ENCODE data around the gene ZNF165.
"Not testable (repeated sequence)": the region's sequence is repeated elsewhere in the genome, so short reads cannot be mapped to it uniquely, and the experiment has no call there.

ZNF165 gene

DNA sequence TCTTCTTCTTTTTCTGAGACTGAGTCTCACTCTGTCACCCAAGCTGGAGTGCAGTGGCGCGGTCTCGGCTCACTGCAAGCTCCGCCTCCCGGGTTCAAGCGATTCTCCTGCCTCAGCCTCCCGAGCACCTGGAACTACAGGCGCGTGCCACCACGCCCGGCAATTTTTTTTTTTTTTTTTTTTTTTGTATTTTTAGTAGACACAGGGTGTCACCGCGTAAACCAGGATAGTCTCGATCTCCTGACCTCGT, at the start of gene ZNF165:
TSS of gene ZNF165 (plus strand) at position 188 of the 250 bp plus-strand sequence. CDS start 4,913 bp downstream, outside the sequence.
- DNase-seq (ENCODE audit: low read depth in 2 of 2) = not testable (repeated sequence)

- DNase-seq (ENCODE audit: low read depth in 2 of 2) = no peak
Measured at GRCh38 chr6:28053584-28053983, 26.8 kb upstream of the ZNF165 start.

- no peak for DNase-seq (ENCODE audit: low read depth in 2 of 2)
Measured at GRCh38 chr6:28060405-28060804, 20.0 kb upstream of the ZNF165 start.

DNA sequence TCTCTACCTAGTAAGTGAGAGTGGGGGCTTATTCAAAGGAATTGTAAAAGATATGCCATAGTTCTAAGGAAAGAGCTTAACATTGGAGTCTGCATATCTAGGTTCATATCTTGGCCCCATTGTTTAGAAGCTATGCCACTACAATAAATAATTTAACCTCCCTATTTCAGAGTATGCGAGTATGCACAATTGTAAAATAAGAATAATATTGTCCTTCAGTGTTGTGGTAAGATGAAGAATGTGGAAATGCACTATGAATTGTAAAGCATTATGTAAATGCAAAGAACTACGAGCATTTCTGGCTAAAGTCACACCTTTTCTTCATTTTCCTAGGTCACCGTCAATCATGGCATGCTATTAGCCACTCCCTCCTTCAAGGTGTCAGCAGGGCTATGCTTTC, 16.1 kb upstream of the ZNF165 start:
- DNase-seq (ENCODE audit: low read depth in 2 of 2) = no peak

DNA sequence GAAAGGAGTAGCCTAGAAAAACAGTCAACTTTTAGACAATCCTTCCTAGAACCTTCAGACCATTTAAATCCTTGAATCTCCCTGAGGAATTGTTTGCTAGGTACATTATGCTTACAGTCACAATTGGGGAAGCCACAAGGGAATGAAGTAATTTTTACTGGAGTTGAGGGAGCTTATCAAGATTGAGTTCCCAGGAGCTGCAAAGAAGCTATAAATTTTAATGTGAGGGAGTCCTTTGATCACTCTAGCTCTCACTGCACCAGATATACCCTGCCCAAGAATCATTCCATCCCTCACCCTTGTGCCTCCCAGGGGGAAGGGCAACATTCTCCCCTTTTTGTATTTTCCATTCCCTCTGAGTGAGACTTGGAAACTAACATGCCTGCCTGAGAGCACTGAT, 12.3 kb upstream of the ZNF165 start:
- DNase-seq (ENCODE audit: low read depth in 2 of 2) = no peak

- DNase-seq (ENCODE audit: low read depth in 2 of 2) = not testable (repeated sequence)
Measured at GRCh38 chr6:28070968-28071367, 9.4 kb upstream of the ZNF165 start.

- DNase-seq (ENCODE audit: low read depth in 2 of 2) = no peak
Measured at GRCh38 chr6:28078050-28078449, 2.3 kb upstream of the ZNF165 start.

DNA sequence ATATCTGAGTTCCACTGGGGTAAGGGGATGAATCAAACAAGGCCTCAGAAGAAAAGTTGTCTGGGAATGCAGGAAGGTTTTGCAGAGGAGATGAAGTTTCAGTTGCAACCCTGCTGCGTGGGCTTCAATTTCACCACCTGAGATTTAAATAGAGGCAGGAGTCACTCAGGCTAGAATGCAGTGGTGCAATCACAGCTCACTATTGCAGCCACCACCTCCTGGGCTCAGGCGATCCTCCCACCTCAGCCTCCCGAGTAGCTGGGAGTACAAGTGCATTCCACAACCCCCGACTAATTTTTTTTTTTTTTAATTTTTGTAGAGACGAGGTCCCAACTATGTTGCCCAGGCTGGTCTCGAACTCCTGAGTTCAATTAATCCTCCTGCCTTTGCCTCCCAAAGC, 1.5 kb upstream of the ZNF165 start:
- DNase-seq (ENCODE audit: low read depth in 2 of 2) = no peak

DNA sequence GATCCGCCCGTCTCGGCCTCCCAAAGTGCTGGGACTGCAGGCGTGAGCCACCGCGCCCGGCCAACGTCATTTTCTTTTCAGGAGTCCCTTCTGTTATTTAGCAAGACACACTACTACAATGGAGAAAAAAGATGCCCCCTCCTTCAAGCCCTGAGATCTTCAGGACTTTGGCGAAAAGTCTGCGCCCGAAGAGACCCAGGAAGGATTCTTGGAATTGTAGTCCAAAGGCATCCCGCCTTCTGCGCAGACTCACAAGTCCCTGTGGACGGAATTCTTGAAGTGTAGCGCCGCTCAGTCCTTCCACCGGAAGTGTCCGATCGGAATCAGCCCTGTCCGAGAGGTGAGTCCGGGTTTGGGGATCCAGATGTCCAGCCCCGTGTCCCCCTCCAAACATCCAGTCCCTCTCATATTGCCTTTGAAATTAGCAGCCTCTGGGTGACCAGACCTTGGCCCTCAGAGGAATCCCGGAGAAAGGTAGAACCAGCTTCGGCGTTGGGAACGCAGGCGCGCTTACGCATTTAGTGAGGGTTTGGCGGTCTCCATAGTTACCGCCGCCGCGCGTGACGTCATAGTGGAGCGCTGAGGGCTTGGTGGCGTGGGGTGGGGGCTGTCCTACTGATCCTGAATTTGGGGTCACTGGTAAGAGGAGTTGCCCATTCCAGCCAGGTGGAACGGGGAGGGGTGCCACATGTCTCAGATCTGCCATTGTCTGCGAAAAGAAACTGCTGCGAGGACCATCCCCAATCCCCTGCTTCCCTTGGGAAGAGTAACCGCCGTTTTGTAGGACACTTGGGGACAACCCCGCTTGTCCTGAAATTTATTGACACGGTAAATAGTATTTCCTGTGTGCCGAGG, 490 bp downstream of the ZNF165 start:
- peak; percentile 81 to 85 for DNase-seq (ENCODE audit: low read depth in 2 of 2)

- no peak for DNase-seq (ENCODE audit: low read depth in 2 of 2)
Measured at GRCh38 chr6:28081486-28081751, 1.1 kb downstream of the ZNF165 start.

- DNase-seq (ENCODE audit: low read depth in 2 of 2) = no peak
Measured at GRCh38 chr6:28082939-28083338, 2.6 kb downstream of the ZNF165 start.

DNA sequence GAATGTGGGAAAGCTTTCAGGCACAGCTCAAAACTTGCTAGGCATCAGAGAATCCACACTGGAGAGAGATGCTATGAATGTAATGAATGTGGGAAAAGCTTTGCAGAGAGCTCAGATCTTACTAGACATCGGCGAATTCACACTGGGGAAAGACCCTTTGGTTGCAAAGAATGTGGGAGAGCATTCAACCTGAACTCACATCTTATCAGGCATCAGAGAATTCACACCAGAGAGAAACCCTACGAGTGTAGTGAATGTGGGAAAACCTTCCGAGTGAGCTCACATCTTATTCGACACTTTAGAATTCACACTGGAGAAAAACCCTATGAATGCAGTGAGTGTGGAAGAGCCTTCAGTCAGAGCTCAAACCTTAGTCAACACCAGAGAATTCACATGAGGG, 8.7 kb downstream of the ZNF165 start:
- DNase-seq (ENCODE audit: low read depth in 2 of 2) = no peak

GRCh38 chr6:28090917-28091586, 10.7 kb downstream of the ZNF165 start:
- no peak for DNase-seq (ENCODE audit: low read depth in 2 of 2)

DNA sequence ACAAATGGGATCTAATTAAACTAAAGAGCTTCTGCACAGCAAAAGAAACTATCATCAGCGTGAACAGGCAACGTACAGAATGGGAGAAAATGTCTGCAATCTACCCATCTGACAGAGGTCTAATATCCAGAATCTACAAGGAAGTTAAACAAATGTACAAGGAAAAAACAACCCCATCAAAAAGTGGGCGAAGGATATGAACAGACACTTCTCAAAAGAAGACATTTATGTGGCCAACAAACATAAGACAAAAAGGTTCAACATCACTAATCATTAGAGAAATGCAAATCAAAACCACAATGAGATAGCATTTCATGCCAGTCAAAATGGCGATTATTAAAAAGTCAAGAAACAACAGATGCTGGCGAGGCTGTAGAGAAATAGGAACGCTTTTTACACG, 21.9 kb downstream of the ZNF165 start:
- DNase-seq (ENCODE audit: low read depth in 2 of 2) = not testable (repeated sequence)

GRCh38 chr6:28102699-28103098, 22.3 kb downstream of the ZNF165 start:
- not testable (repeated sequence) for DNase-seq (ENCODE audit: low read depth in 2 of 2)

- DNase-seq (ENCODE audit: low read depth in 2 of 2) = peak; percentile 70 to 75
Measured at GRCh38 chr6:28104392-28105244, 24.2 kb downstream of the ZNF165 start.

GRCh38 chr6:28105245-28105639, 24.9 kb downstream of the ZNF165 start:
- no peak for DNase-seq (ENCODE audit: low read depth in 2 of 2)

DNA sequence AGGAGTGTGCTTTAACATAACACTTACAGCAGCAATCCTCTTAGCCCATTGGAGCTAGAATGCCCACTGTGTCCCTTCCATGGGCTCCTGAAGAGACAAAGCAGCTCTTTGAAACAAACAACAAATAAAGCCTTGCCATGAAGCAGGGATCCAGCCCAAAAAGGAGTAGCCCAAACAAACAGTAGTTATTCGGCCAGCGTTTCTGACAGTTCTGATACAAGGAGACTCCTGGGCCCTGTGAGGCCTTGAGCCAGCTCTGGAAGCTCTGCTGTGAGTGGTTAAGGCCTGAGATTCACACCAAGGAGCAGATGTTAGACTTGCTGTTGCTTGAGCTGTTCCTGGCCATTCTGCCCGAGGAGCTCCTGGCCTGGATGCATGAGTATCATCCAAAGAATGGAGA, 27.1 kb downstream of the ZNF165 start:
- DNase-seq (ENCODE audit: low read depth in 2 of 2) = no peak

GRCh38 chr6:28111964-28112363, 31.6 kb downstream of the ZNF165 start:
- no peak for DNase-seq (ENCODE audit: low read depth in 2 of 2)

- no peak for DNase-seq (ENCODE audit: low read depth in 2 of 2)
Measured at GRCh38 chr6:28115799-28116198, 35.4 kb downstream of the ZNF165 start.

DNA sequence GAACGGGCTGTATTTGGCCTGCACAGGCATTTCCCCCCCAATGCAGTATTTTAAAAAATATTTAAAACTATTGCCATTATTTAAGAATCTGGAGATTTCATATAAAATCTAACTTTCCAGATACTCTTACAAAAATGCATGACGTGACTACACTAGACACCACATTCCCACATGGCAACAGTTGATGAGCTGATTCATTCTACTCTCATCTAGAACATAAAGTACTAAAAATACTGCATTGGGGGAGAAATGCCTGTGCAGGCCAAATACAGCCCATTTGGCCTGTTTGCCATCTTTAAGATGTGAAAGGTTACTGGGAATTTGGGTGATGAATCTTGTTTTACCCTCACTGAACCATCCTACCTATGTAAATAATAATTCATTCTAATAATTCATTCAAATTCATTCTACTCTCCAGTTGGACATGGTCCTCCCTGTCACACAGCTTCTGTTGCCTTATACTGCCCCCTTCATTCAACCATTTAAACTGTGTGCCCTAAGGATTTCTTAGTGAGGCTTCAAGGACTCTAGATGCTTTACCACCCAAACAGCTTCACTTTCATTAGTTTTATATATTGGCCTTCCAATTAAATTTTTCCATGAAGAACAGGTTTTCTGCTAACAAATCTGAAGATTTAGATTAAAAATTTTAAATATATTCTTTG, 37.1 kb downstream of the ZNF165 start:
- DNase-seq (ENCODE audit: low read depth in 2 of 2) = no peak

DNA sequence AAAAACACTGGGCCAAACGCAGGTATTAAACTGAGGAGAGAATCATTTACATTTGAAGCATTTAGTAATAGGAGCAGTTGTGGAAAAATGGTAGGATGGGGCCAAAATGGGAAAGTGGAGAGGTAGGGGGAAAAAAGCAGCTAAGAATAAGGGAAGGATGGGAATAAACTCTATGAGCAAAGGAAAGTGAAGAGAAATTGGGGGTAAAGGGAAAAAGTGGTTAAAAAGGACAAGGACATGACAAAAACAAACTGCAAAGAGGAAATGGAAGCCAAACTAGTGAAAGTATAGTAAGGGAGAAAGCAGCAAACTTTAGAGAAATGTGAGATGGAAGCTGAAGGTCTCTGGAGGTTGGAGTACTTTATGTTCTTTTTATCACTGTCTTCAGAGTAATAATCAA, 37.8 kb downstream of the ZNF165 start:
- DNase-seq (ENCODE audit: low read depth in 2 of 2) = no peak

Data from stimulated activated CD8-positive, alpha-beta memory T cell treated with anti-CD3 and anti-CD28 coated beads, Interleukin-2, amount 100 ng/mL, for 1 hour (primary cell).